IMR-90 (cell line): Measurements from ENCODE around the gene RNF149. TPM values are rescaled to one million over a fixed set of nuclear protein-coding genes. Genes with fewer than 3 reads are reported as not detected.

Source experiments
- ATAC-seq: fragments of 200-7000 bp; cut with Tn5 transposase; 2 replicates; pipeline ENCODE4 v1.9.1; 2020; ENCODE audit warnings: low read depth, mild to moderate bottlenecking, moderate library complexity
- BruUV-seq: library from RNA; stranded (reverse); fragments of 400-500 nt; replicated peaks from 2 replicates; lab custom pipeline; 2021; lab: Mats Ljungman, UMichigan
- CTCF ChIA-PET: fragments of 300-600 bp; formaldehyde crosslinking; extraction: SDS; loops from one replicate; lab custom pipeline; 2021; ENCODE audit warnings: antibody characterized with exemption; lab: Yijun Ruan, JAX
- POLR2A ChIA-PET: fragments of 300-600 bp; sonication (Branson Sonifier 250); formaldehyde crosslinking; loops from one replicate; lab custom pipeline; 2022; ENCODE audit warnings: antibody characterized with exemption; ENCODE audit not compliant: unreplicated experiment; lab: Charles Lee
- DNase-seq: peaks from one replicate; pipeline ENCODE4 v3.0.0; 2013
- H2AFZ ChIP-seq: replicated peaks from 2 replicates; pipeline ENCODE3; 2013; ENCODE audit warnings: low read length, mild to moderate bottlenecking; ENCODE audit not compliant: poor library complexity
- H2AK5ac ChIP-seq: 2 replicates; pipeline ENCODE4 v1.6.1; 2013; ENCODE audit warnings: low read depth, low read length, inconsistent platforms
- H2AK9ac ChIP-seq: replicated peaks from 2 replicates; pipeline ENCODE3; 2013; ENCODE audit warnings: mild to moderate bottlenecking, low read depth, low read length, moderate library complexity; ENCODE audit not compliant: poor library complexity
- H2BK120ac ChIP-seq: 2 replicates; pipeline ENCODE4 v1.6.1; 2013; ENCODE audit warnings: low read depth, low read length, inconsistent platforms
- H2BK15ac ChIP-seq: 3 replicates; pipeline ENCODE4 v1.6.1; 2013; ENCODE audit warnings: low read depth, low read length, inconsistent platforms
- H2BK20ac ChIP-seq: 2 replicates; pipeline ENCODE4 v1.6.1; 2013; ENCODE audit warnings: low read depth, mild to moderate bottlenecking, inconsistent platforms, low read length, moderate library complexity
- H2BK5ac ChIP-seq: 2 replicates; pipeline ENCODE4 v1.6.1; 2013; ENCODE audit warnings: mild to moderate bottlenecking, low read depth, low read length, inconsistent platforms; ENCODE audit not compliant: poor library complexity, severe bottlenecking
- H3K14ac ChIP-seq: replicated peaks from 2 replicates; pipeline ENCODE4 v1.6.1; 2013; ENCODE audit warnings: low read depth, low read length, inconsistent platforms
- H3K18ac ChIP-seq: 2 replicates; pipeline ENCODE4 v1.6.1; 2013; ENCODE audit warnings: low read depth, low read length, control low read depth
- H3K23ac ChIP-seq: 2 replicates; pipeline ENCODE4 v1.6.1; 2013; ENCODE audit warnings: low read depth, low read length, inconsistent platforms
- H3K27ac ChIP-seq: 2 replicates; pipeline ENCODE4 v1.5.1; 2013; ENCODE audit warnings: mild to moderate bottlenecking, control low read depth, low read length; ENCODE audit not compliant: insufficient read depth
- H3K27me3 ChIP-seq: 2 replicates; pipeline ENCODE4 v1.6.1; 2013; ENCODE audit warnings: low read length; ENCODE audit not compliant: control insufficient read depth, insufficient read depth
- H3K36me3 ChIP-seq: 2 replicates; pipeline ENCODE4 v1.6.1; 2013; ENCODE audit warnings: low read length, mixed read lengths; ENCODE audit not compliant: control insufficient read depth, insufficient read depth
- H3K4ac ChIP-seq: 2 replicates; pipeline ENCODE4 v1.6.1; 2013; ENCODE audit warnings: low read depth, low read length, inconsistent platforms
- H3K4me1 ChIP-seq: 2 replicates; pipeline ENCODE4 v1.6.1; 2013; ENCODE audit warnings: low read length, mixed read lengths; ENCODE audit not compliant: control insufficient read depth, insufficient read depth
- H3K4me2 ChIP-seq: 2 replicates; pipeline ENCODE4 v1.6.1; 2013; ENCODE audit warnings: low read depth, mild to moderate bottlenecking, control low read depth, low read length, moderate library complexity
- H3K4me3 ChIP-seq: 2 replicates; pipeline ENCODE4 v1.5.1; 2013; ENCODE audit warnings: low read depth, mild to moderate bottlenecking, control low read depth, low read length, moderate library complexity; ENCODE audit not compliant: insufficient read depth
- H3K56ac ChIP-seq: 2 replicates; pipeline ENCODE4 v1.6.1; 2013; ENCODE audit warnings: low read length, inconsistent platforms; ENCODE audit not compliant: insufficient read depth; ENCODE audit errors: extremely low read depth
- H3K79me1 ChIP-seq, 2 experiments: 2 replicates each; pipeline ENCODE4 v1.6.1; 2013; ENCODE audit warnings: low read length in 2 of 2, inconsistent platforms in 1 of 2, low read depth in 1 of 2
- H3K9ac ChIP-seq: 2 replicates; pipeline ENCODE4 v1.6.1; 2013; ENCODE audit warnings: low read depth, low read length, control low read depth
- H3K9me1 ChIP-seq: 2 replicates; pipeline ENCODE4 v1.6.1; 2013; ENCODE audit warnings: low read length, inconsistent platforms; ENCODE audit not compliant: insufficient read depth
- H3K9me3 ChIP-seq: 2 replicates; pipeline ENCODE4 v1.6.1; 2013; ENCODE audit warnings: low read length; ENCODE audit not compliant: control insufficient read depth, insufficient read depth
- H4K20me1 ChIP-seq: 2 replicates; pipeline ENCODE4 v1.6.1; 2013; ENCODE audit warnings: low read length, inconsistent platforms; ENCODE audit not compliant: insufficient read depth
- H4K5ac ChIP-seq: 2 replicates; pipeline ENCODE4 v1.6.1; 2013; ENCODE audit warnings: mild to moderate bottlenecking, low read depth, low read length, control low read depth
- H4K8ac ChIP-seq, 2 experiments: 2 replicates each; pipeline ENCODE4 v1.6.1; 2013; ENCODE audit warnings: low read depth in 2 of 2, low read length in 2 of 2, control low read depth in 1 of 2, inconsistent platforms in 1 of 2
- H4K91ac ChIP-seq: 2 replicates; pipeline ENCODE4 v1.6.1; 2013; ENCODE audit warnings: low read depth, low read length, inconsistent platforms; ENCODE audit not compliant: insufficient read depth
- BHLHE40 ChIP-seq: fragments of 150-350 bp; IDR thresholded peaks from 2 replicates; pipeline ENCODE4 v1.6.1; 2016; ENCODE audit warnings: mild to moderate bottlenecking, low read depth, low read length
- CEBPB ChIP-seq: IDR thresholded peaks from 2 replicates; pipeline ENCODE4 v1.6.1; 2012; ENCODE audit warnings: low read depth, low read length, improper control_type of control experiment
- CHD1 ChIP-seq: IDR thresholded peaks from 2 replicates; pipeline ENCODE4 v1.6.1; 2012; ENCODE audit warnings: low read depth, low read length, improper control_type of control experiment
- CTCF ChIP-seq: conservative IDR thresholded peaks from 2 replicates; pipeline ENCODE4 v1.5.1; 2012; ENCODE audit warnings: mild to moderate bottlenecking, low read depth, low read length, improper control_type of control experiment
- ELK1 ChIP-seq: fragments of 150-350 bp; IDR thresholded peaks from 2 replicates; pipeline ENCODE4 v1.6.1; 2016; ENCODE audit warnings: low read depth, mild to moderate bottlenecking, low read length, moderate library complexity, borderline replicate concordance
- FOS ChIP-seq: fragments of 150-350 bp; IDR thresholded peaks from 2 replicates; pipeline ENCODE4 v1.6.1; 2016; ENCODE audit warnings: low read depth, low read length
- MAFK ChIP-seq: IDR thresholded peaks from 2 replicates; pipeline ENCODE4 v1.6.1; 2012; ENCODE audit warnings: low read depth, low read length, improper control_type of control experiment
- MAZ ChIP-seq: IDR thresholded peaks from 2 replicates; pipeline ENCODE4 v1.6.1; 2012; ENCODE audit warnings: low read depth, mild to moderate bottlenecking, low read length, improper control_type of control experiment, moderate library complexity, borderline replicate concordance
- MXI1 ChIP-seq: IDR thresholded peaks from 2 replicates; pipeline ENCODE4 v1.6.1; 2012; ENCODE audit warnings: low read depth, mild to moderate bottlenecking, low read length, moderate library complexity, borderline replicate concordance
- NFE2L2 ChIP-seq: fragments of 150-350 bp; IDR thresholded peaks from 2 replicates; pipeline ENCODE4 v1.6.1; 2016; ENCODE audit warnings: low read depth, mild to moderate bottlenecking, low read length
- POLR2A ChIP-seq: IDR thresholded peaks from 2 replicates; pipeline ENCODE4 v1.6.1; 2012; ENCODE audit warnings: mild to moderate bottlenecking, low read depth, low read length
- RAD21 ChIP-seq: IDR thresholded peaks from 2 replicates; pipeline ENCODE4 v1.6.1; 2012; ENCODE audit warnings: low read length, improper control_type of control experiment
- RCOR1 ChIP-seq: IDR thresholded peaks from 2 replicates; pipeline ENCODE4 v1.6.1; 2012; ENCODE audit warnings: mild to moderate bottlenecking, low read length, improper control_type of control experiment; ENCODE audit not compliant: insufficient replicate concordance
- RFX5 ChIP-seq: IDR thresholded peaks from 2 replicates; pipeline ENCODE4 v1.8.0; 2012; ENCODE audit warnings: low read depth, mild to moderate bottlenecking, low read length, moderate library complexity
- SMC3 ChIP-seq: fragments of 150-350 bp; IDR thresholded peaks from 2 replicates; pipeline ENCODE4 v1.6.1; 2016; ENCODE audit warnings: low read depth, mild to moderate bottlenecking, antibody characterized with exemption, low read length, moderate library complexity
- USF2 ChIP-seq: fragments of 150-350 bp; IDR thresholded peaks from 2 replicates; pipeline ENCODE4 v1.6.1; 2017; ENCODE audit warnings: mild to moderate bottlenecking, antibody characterized with exemption, low read length, low read depth
- WGBS, 2 experiments: methylation state at CpG; one replicate each; pipeline versions ENCODE4 v1.1.5 to v1.1.7; 2013; ENCODE audit warnings: missing lambda C conversion rate in 2 of 2; ENCODE audit not compliant: insufficient read length in 1 of 2; ENCODE audit errors: extremely low coverage in 2 of 2; 5-methylcytosine and 5-hydroxymethylcytosine counted together
- dilution Hi-C: fragments of 300-500 bp; cut with HindIII; formaldehyde crosslinking; loops from one replicate; pipeline ENCODE4 v1.14.3; 2018; ENCODE audit warnings: low sequenced_read_pairs; ENCODE audit not compliant: unreplicated experiment
- in situ Hi-C: fragments of 300-500 bp; cut with MboI; formaldehyde crosslinking; loops from 3 replicates; pipeline ENCODE4 v1.14.3; 2019; ENCODE audit warnings: low sequenced_read_pairs, inconsistent platforms, mixed read lengths
- intact Hi-C: fragments of 100-400 bp; cut with micrococcal nuclease; formaldehyde crosslinking; loops from 2 replicates; pipeline ENCODE4 v1.10.0; 2022
- polyA plus RNA-seq, 3 experiments: library from polyadenylated mRNA; depleted of rRNA; stranded (reverse); fragments of >200 nt; gene quantifications; 2 replicates each; pipeline ENCODE4 v1.2.3, GENCODE V29; 2012; ENCODE audit warnings: low replicate concordance in 1 of 3
- total RNA-seq: library from RNA; depleted of rRNA; stranded (reverse); fragments of >200 nt; gene quantifications from 2 replicates; pipeline ENCODE4 v1.2.3, GENCODE V29; 2012

Gene RNF149
- total and polyA plus RNA-seq, 2 of the 4 experiments (the other 2 are of a cell fraction), result 14.5 to 18.6 TPM

- Histone ChIP-seq H4K5ac (no peak overlapping the region), H3K9me1 (peaks cover 15% of the 10 kb centered on the region), H4K20me1 (peaks cover 54% of the 10 kb centered on the region), H2BK5ac (peak overlapping the region; percentile 27), H3K14ac (no peak overlapping the region; the same call in 1 of the 2 replicates), H3K4ac (peak overlapping the region; percentile 5; the same call in 1 of the 2 replicates), H3K27ac (no peak overlapping the region), H3K9ac (no peak overlapping the region), H3K4me2 (peak overlapping the region; percentile 99), H4K91ac (no peak overlapping the region), H2AK5ac (0 out of 2 replicates have a peak overlapping the region, but pooled peaks have one; percentile 40), H2BK20ac (no peak overlapping the region), H3K9me3 (no peaks in the 10 kb centered on the region), H2AFZ (no peak overlapping the region), H3K79me1 (peaks cover 21 to 64% of the 10 kb centered on the region in 2 experiments), H2BK120ac (no peak overlapping the region), H2BK15ac (no peak overlapping the region), H3K23ac (peak overlapping the region; percentile 20; the same call in 1 of the 2 replicates), H2AK9ac (no peak overlapping the region), H3K4me1 (peaks cover 12% of the 10 kb centered on the region), H3K27me3 (no peaks in the 10 kb centered on the region), H3K4me3 (peak overlapping the region; percentile 86; the same call in 1 of the 2 replicates), H3K56ac (no peak overlapping the region), H3K36me3 (no peaks in the 10 kb centered on the region), H4K8ac (no peak overlapping the region), H3K18ac (no peak overlapping the region)
- ChIA-PET CTCF (interaction anchor here (0.9 kb wide), 1 partner anchor 43 kb away, joined by 3 read pairs; no protein-coding TSS in a partner anchor), POLR2A (no interaction called here)
- DNase-seq, result no peak
- intact Hi-C loops, result no loop called here
- WGBS, 2 experiments, result 85% methylated on average over 6 of the region's 7 CpGs; no CpG with 5 or more reads in 1 of the 2 experiments
- ATAC-seq, result no peak
- in situ Hi-C loops, result no loop called here
- no peak for TF ChIP-seq CHD1
- no peak for TF ChIP-seq RAD21
- no peak for TF ChIP-seq RCOR1
- TF ChIP-seq USF2, result no peak
- TF ChIP-seq MAZ, result no peak
- TF ChIP-seq BHLHE40, result no peak
- no peak for TF ChIP-seq NFE2L2
- TF ChIP-seq FOS, result no peak
- no peak for TF ChIP-seq CTCF
- TF ChIP-seq CEBPB, result no peak
- TF ChIP-seq RFX5, result no peak
- TF ChIP-seq POLR2A, result no peak
- TF ChIP-seq MXI1, result no peak
- no peak for TF ChIP-seq SMC3
- TF ChIP-seq ELK1, result no peak
- TF ChIP-seq MAFK, result no peak
- dilution Hi-C loops, result no loop called here
- BruUV-seq, result no TSS peak
Observed at GRCh38 chr2:101306410-101306809, 2.1 kb downstream of the RNF149 start.
